HL-60 (cell line): ENCODE data around the gene TSPEAR.

ENCODE experiments used
- DNase-seq, 2 experiments: peaks; one replicate each; pipeline ENCODE4 v3.0.0-alpha.2; 2010 to 2020; ENCODE audit warnings: low read depth in 1 of 2, low spot score in 1 of 2
- H3K27ac ChIP-seq: fragments of 250-450 bp; sonication (Bioruptor Pico); replicated peaks from 2 replicates; pipeline ENCODE4 v1.5.1; 2020; ENCODE audit warnings: mild to moderate bottlenecking, moderate library complexity
- H3K27me3 ChIP-seq: fragments of 250-450 bp; sonication (Bioruptor Pico); 2 replicates; pipeline ENCODE4 v1.5.1; 2021; ENCODE audit warnings: mild to moderate bottlenecking, moderate library complexity; ENCODE audit not compliant: insufficient read depth, poor library complexity, severe bottlenecking
- H3K4me3 ChIP-seq: replicated peaks from 2 replicates; pipeline ENCODE4 v1.5.1; 2011; ENCODE audit warnings: mild to moderate bottlenecking, control low read depth, low read length; ENCODE audit not compliant: insufficient read depth
- GABPA ChIP-seq: IDR thresholded peaks from 2 replicates; pipeline ENCODE4 v1.6.1; 2012; ENCODE audit warnings: low read depth
- POLR2AphosphoS5 ChIP-seq: IDR thresholded peaks from 2 replicates; pipeline ENCODE4 v1.6.1; 2012; ENCODE audit warnings: low read depth
- SPI1 ChIP-seq: IDR thresholded peaks from 2 replicates; pipeline ENCODE4 v1.6.1; 2012; ENCODE audit warnings: low read depth, mild to moderate bottlenecking, borderline replicate concordance
- TF ChIP-seq, protein P1 (sequence below): IDR thresholded peaks from one replicate; pipeline ENCODE4 v1.5.1; 2011; ENCODE audit warnings: low read length, control low read depth, inconsistent platforms; ENCODE audit not compliant: insufficient read depth
- TF ChIP-seq, protein P2 (sequence below): IDR thresholded peaks from 2 replicates; pipeline ENCODE4 v1.6.1; 2012; ENCODE audit warnings: low read depth; ENCODE audit not compliant: insufficient replicate concordance

Gene TSPEAR

DNA sequence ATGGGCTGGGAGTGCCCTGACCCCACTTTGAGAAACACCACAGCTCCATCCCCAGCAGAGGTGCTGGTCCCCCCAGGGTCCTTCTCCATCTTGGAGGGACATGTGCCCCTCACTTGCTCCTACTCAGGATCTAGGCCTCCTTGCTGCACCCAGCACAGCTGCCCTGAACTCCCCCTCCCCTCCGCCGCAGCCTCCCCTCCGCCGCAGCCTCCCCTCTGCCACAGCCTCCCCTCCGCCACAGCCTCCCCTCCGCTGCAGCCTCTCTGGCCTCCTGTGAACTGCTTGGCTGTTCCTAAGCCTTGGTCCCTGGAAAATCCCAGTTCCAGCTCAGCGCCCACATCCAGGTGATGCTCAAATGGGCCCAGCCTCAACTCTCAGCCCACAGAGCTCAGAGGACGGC, 15.9 kb upstream of the TSPEAR start:
- Histone ChIP-seq H3K27ac (no peak overlapping the region), H3K27me3 (peaks cover 28% of the 10 kb centered on the region), H3K4me3 (no peak overlapping the region)
- TF ChIP-seq, protein P1, sequence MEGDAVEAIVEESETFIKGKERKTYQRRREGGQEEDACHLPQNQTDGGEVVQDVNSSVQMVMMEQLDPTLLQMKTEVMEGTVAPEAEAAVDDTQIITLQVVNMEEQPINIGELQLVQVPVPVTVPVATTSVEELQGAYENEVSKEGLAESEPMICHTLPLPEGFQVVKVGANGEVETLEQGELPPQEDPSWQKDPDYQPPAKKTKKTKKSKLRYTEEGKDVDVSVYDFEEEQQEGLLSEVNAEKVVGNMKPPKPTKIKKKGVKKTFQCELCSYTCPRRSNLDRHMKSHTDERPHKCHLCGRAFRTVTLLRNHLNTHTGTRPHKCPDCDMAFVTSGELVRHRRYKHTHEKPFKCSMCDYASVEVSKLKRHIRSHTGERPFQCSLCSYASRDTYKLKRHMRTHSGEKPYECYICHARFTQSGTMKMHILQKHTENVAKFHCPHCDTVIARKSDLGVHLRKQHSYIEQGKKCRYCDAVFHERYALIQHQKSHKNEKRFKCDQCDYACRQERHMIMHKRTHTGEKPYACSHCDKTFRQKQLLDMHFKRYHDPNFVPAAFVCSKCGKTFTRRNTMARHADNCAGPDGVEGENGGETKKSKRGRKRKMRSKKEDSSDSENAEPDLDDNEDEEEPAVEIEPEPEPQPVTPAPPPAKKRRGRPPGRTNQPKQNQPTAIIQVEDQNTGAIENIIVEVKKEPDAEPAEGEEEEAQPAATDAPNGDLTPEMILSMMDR: no peak
- TF ChIP-seq SPI1 (no peak), GABPA (no peak), POLR2AphosphoS5 (no peak)
- TF ChIP-seq, protein P2, sequence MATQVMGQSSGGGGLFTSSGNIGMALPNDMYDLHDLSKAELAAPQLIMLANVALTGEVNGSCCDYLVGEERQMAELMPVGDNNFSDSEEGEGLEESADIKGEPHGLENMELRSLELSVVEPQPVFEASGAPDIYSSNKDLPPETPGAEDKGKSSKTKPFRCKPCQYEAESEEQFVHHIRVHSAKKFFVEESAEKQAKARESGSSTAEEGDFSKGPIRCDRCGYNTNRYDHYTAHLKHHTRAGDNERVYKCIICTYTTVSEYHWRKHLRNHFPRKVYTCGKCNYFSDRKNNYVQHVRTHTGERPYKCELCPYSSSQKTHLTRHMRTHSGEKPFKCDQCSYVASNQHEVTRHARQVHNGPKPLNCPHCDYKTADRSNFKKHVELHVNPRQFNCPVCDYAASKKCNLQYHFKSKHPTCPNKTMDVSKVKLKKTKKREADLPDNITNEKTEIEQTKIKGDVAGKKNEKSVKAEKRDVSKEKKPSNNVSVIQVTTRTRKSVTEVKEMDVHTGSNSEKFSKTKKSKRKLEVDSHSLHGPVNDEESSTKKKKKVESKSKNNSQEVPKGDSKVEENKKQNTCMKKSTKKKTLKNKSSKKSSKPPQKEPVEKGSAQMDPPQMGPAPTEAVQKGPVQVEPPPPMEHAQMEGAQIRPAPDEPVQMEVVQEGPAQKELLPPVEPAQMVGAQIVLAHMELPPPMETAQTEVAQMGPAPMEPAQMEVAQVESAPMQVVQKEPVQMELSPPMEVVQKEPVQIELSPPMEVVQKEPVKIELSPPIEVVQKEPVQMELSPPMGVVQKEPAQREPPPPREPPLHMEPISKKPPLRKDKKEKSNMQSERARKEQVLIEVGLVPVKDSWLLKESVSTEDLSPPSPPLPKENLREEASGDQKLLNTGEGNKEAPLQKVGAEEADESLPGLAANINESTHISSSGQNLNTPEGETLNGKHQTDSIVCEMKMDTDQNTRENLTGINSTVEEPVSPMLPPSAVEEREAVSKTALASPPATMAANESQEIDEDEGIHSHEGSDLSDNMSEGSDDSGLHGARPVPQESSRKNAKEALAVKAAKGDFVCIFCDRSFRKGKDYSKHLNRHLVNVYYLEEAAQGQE: no peak
- no peak for DNase-seq

DNA sequence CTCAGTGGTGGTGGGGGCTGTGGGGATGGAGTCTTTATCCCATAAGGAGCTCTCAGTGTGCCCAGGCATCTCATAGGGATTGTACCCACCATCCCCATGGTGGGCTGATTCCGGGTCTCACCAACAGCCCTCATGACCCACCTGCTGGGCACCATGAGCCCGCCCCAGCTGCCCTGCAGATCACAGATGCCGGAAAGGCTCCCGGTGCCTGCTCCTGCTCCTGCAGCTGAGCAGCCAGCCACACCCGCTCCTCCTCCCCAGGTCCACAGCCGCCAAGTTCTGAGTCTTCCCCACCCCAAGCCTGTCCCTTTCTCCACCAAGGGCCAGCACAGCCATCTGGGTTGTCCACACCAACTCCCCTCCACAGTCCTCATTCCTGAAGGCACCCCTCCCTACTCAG, 15.5 kb upstream of the TSPEAR start:
- H3K27ac ChIP-seq: no peak overlapping the region
- H3K4me3 ChIP-seq: no peak overlapping the region
- TF ChIP-seq SPI1 (no peak), POLR2AphosphoS5 (no peak), GABPA (no peak)
- TF ChIP-seq, protein P1: no peak
- TF ChIP-seq, protein P2: no peak
- DNase-seq: no peak
- H3K27me3 ChIP-seq: peaks cover 28% of the 10 kb centered on the region

DNA sequence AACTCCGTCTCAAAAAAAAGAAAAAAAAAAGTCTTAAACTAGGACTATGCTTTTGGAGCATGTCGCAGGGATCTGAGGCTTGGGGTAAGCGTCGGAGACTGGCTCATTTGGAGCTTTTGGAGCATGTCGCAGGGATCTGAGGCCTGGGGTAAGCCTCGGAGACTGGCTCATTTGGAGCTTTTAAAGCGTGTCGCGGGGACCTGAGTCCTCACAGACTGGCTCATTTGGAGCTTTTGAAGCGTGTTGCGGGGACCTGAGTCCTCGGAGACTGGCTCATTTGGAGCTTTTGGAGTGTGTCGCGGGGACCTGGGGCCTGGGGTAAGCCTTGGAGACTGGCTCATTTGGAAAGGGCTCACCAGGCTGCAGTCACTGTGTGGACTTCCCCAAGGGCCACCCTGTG, 13.6 kb upstream of the TSPEAR start:
- Histone ChIP-seq H3K27ac (no peak overlapping the region), H3K27me3 (peaks cover 30% of the 10 kb centered on the region), H3K4me3 (no peak overlapping the region)
- TF ChIP-seq, protein P2: no peak
- TF ChIP-seq GABPA (no peak), SPI1 (no peak), POLR2AphosphoS5 (no peak)
- TF ChIP-seq, protein P1: no peak
- DNase-seq: no peak
